Uterus (tissue), 4 donors: ENCODE data around the gene CACNG3. TPM values are rescaled to one million over a fixed set of nuclear protein-coding genes. Genes with fewer than 3 reads are reported as not detected.

ENCODE experiments used
- DNase-seq, 2 donors: peaks; one replicate each; pipeline ENCODE4 v3.0.0-alpha.2; 2019 to 2020
- H3K27ac ChIP-seq, 2 donors: fragments of 200-600 bp; sonication (generic); 1 replicate in 1 of 2; 2 replicates in 1 of 2; pipeline ENCODE4 v1.5.1; 2016 to 2018
- H3K27me3 ChIP-seq, 2 donors: fragments of 200-600 bp; sonication (generic); one replicate each; pipeline ENCODE4 v1.5.1; 2018 to 2019; ENCODE audit warnings: control low read depth in 1 of 2
- H3K36me3 ChIP-seq, 2 donors: fragments of 200-600 bp; sonication (generic); one replicate each; pipeline ENCODE4 v1.5.1; 2019; ENCODE audit warnings: control low read depth in 1 of 2
- H3K4me1 ChIP-seq, 2 donors: fragments of 200-600 bp; sonication (generic); one replicate each; pipeline ENCODE4 v1.5.1; 2018 to 2019; ENCODE audit warnings: control low read depth in 1 of 2
- H3K4me3 ChIP-seq, 2 donors: fragments of 200-600 bp; sonication (generic); 1 replicate in 1 of 2; 2 replicates in 1 of 2; pipeline ENCODE4 v1.5.1; 2018 to 2019; ENCODE audit warnings: mild to moderate bottlenecking in 1 of 2
- H3K9me3 ChIP-seq, 2 donors: fragments of 200-600 bp; sonication (generic); one replicate each; pipeline ENCODE4 v1.5.1; 2019; ENCODE audit warnings: control low read depth in 1 of 2
- CTCF ChIP-seq, 4 experiments: fragments of 200-600 bp in 2 of 4; fragments of 450-650 bp in 2 of 4; sonication (generic) in 2 of 4; IDR thresholded peaks; one replicate each; pipeline ENCODE4 v1.5.1; 2016 to 2019; ENCODE audit warnings: antibody characterized with exemption in 4 of 4, mild to moderate bottlenecking in 2 of 4, moderate library complexity in 1 of 4
- POLR2A ChIP-seq, 2 donors: fragments of 450-650 bp; IDR thresholded peaks; one replicate each; pipeline ENCODE4 v1.6.1; 2016; ENCODE audit warnings: antibody characterized with exemption in 2 of 2, mild to moderate bottlenecking in 1 of 2, moderate library complexity in 1 of 2
- intact Hi-C: fragments of 100-400 bp; cut with DNase I; formaldehyde crosslinking; loops from one replicate; pipeline ENCODE4 v1.15.1; 2023; ENCODE audit warnings: low total_unique reads
- total RNA-seq, 4 donors: library from RNA; depleted of rRNA in 3 of 4; stranded (reverse); fragments of >200 nt in 3 of 4; gene quantifications; one replicate each; pipeline versions ENCODE4 v1.1.0 to v1.2.4, GENCODE V29; 2014 to 2023
- donor health status: DM: yes; HTN: yes; CAD: no.

The CACNG3 gene
- total RNA-seq, 4 donors from 2014 or later, result not detected

DNA sequence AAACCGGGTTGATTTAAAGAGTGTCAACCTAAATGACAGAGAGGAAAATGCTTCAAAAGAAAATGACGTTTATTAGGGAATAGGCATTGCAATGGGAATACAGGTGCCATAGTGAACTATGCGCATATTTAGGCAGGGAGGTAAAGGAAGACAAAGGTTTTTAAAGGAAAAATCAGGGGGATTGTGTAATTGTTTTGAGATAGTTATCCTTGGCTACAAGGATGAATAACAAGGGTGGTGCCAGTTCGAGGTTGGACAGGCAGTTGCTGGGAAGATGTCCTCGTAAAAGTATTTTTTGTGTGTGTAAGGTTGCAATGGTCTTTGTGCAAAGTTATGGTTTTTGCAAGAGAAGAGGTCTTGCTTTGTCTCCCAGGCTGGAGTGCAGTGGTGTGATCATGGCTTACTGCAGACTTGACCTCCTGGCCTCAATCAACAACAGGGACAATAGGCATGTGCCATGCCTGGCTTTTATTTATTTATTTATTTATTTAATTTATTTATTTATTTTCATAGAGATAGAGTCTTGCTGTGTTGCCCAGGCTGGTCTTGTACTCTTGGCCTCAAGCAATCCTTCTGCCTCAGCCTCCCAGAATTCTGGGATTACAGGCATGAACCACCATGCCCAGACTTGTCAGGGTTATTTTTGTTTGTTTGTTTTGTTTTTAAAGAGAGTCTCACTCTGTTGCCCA, 63.1 kb downstream of the CACNG3 start:
- Histone ChIP-seq H3K4me1 (no peaks in the 10 kb centered on the region), H3K4me3 (no peak overlapping the region), H3K9me3 (no peaks in the 10 kb centered on the region), H3K27ac (no peak overlapping the region), H3K36me3 (no peaks in the 10 kb centered on the region), H3K27me3 (no peaks in the 10 kb centered on the region)
- no peak for DNase-seq
- intact Hi-C loops, result no loop called here
- no peak for TF ChIP-seq POLR2A (IDR thresholded peaks at IDR 0.05)
- TF ChIP-seq CTCF (IDR thresholded peaks at IDR 0.05), result no peak

GRCh38 chr16:24322106-24322505, 66.0 kb downstream of the CACNG3 start:
- no peak for DNase-seq
- intact Hi-C loops, result no loop called here
- TF ChIP-seq POLR2A (IDR thresholded peaks at IDR 0.05) (no peak), CTCF (IDR thresholded peaks at IDR 0.05) (no peak)
- H3K4me1 ChIP-seq, result no peaks in the 10 kb centered on the region
- H3K4me3 ChIP-seq, result no peak overlapping the region
- no peak overlapping the region for H3K27ac ChIP-seq
- H3K9me3 ChIP-seq, result no peaks in the 10 kb centered on the region
- no peaks in the 10 kb centered on the region for H3K27me3 ChIP-seq
- H3K36me3 ChIP-seq, result no peaks in the 10 kb centered on the region

- H3K4me3 ChIP-seq, result no peak overlapping the region
- no peak for DNase-seq
- intact Hi-C loops, result no loop called here
- no peaks in the 10 kb centered on the region for H3K27me3 ChIP-seq
- no peaks in the 10 kb centered on the region for H3K4me1 ChIP-seq
- TF ChIP-seq POLR2A (IDR thresholded peaks at IDR 0.05) (no peak), CTCF (IDR thresholded peaks at IDR 0.05) (no peak)
- no peaks in the 10 kb centered on the region for H3K9me3 ChIP-seq
- no peak overlapping the region for H3K27ac ChIP-seq
- H3K36me3 ChIP-seq, result no peaks in the 10 kb centered on the region
These were observed 68.3 kb downstream of the CACNG3 start for GRCh38 chr16:24324421-24324820.

DNA sequence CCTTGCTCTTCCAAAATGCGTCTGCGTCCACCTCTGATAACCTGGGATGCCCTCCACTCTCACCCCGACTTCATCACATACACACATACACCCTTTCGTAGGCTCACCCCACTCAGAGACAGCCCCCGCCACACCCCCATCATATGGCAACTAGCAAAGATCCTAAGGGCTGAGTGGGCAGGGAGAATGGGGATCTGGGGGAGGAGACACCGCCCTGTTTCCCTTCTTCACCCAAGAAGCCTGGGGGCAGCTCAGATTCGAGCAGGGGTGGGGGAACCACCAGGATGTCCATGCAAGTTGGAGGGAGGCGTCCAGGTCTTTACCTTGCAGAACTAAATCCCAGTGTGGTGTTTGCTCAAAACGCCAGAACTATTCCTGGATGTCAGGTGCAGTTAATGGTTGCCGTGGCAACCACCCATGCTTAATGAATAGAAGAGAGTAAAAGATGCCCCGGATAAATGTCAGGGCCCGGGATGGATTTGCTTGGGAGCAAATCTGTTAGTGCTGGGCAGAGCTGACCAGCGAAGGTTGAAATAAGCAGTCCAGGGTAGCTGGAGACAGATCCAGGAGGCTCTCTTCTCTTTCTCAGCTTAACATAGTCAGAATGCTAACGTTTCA, 72.8 kb downstream of the CACNG3 start:
- H3K27me3 ChIP-seq, result no peaks in the 10 kb centered on the region
- TF ChIP-seq POLR2A (IDR thresholded peaks at IDR 0.05) (no peak), CTCF (IDR thresholded peaks at IDR 0.05) (no peak)
- no peaks in the 10 kb centered on the region for H3K36me3 ChIP-seq
- H3K4me1 ChIP-seq, result no peaks in the 10 kb centered on the region
- intact Hi-C loops, result no loop called here
- no peaks in the 10 kb centered on the region for H3K9me3 ChIP-seq
- no peak for DNase-seq
- H3K27ac ChIP-seq, result no peak overlapping the region
- no peak overlapping the region for H3K4me3 ChIP-seq

GRCh38 chr16:24332178-24332577, 76.0 kb downstream of the CACNG3 start:
- Histone ChIP-seq H3K36me3 (no peaks in the 10 kb centered on the region), H3K4me1 (no peaks in the 10 kb centered on the region), H3K9me3 (no peaks in the 10 kb centered on the region), H3K27ac (no peak overlapping the region), H3K27me3 (no peaks in the 10 kb centered on the region), H3K4me3 (no peak overlapping the region)
- TF ChIP-seq CTCF (IDR thresholded peaks at IDR 0.05) (no peak), POLR2A (IDR thresholded peaks at IDR 0.05) (no peak)
- no peak for DNase-seq
- intact Hi-C loops, result no loop called here
